ENCODE results near the gene EIF4EBP2. TPM values are rescaled to one million over a fixed set of nuclear protein-coding genes. Genes with fewer than 3 reads are reported as not detected.

Gene EIF4EBP2
- total RNA-seq, 1 donor from 2014 or later, result 146 TPM

DNA sequence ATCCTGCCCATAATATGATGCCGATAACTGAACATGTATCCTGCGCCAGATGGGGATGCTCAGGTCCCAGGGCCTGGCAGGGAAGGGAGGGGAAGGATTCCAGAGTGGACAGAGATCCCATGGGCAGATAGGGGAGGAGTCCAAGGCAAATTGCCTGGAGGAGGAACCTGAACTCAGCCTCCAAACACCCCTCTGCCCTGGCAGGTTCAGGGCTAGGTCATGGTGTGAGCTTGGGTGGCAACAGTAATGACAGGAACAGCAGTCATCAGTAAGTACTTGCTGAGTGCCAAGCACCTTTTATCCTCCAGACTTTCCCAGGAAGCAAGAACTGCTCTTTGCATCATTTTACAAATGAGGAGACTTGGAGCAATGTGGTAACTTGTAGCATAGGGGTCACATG, 70.8 kb downstream of the EIF4EBP2 start:
- Mint-ChIP-seq H3K27ac (ENCODE audit: unreplicated experiment) (peak overlapping the region; percentile 33), H3K36me3 (ENCODE audit: low read depth, unreplicated experiment) (no peaks in the 10 kb centered on the region), H3K27me3 (ENCODE audit: unreplicated experiment) (peaks cover 26% of the 10 kb centered on the region), H3K9me3 (ENCODE audit: unreplicated experiment) (no peaks in the 10 kb centered on the region), H3K4me1 (ENCODE audit: unreplicated experiment) (peaks cover 43% of the 10 kb centered on the region), H3K4me3 (ENCODE audit: unreplicated experiment) (no peak overlapping the region)
- DNase-seq (ENCODE audit: low spot score), result no peak
- TF ChIP-seq CTCF (IDR thresholded peaks at IDR 0.05; ENCODE audit: unreplicated experiment), result no peak

DNA sequence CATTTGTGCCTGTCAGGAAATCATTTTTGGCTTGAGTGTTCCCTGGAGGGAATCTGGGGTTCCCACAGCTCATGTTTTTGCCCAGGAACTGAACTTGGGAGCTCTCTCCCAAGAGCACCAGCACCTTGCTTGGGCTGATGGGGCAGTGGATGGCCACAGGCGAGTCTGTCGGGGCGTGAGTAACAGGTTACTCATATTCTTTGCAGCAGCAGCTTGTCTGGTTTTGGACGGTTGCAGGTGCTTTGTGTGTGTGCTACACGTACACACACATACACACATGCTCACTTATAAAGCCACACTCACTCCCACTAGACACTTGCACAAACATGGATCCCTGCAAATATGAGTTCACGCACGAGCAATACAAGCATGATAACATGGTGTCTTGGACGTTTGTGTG, 71.7 kb downstream of the EIF4EBP2 start:
- H3K4me1 Mint-ChIP-seq (ENCODE audit: unreplicated experiment), result peaks cover 52% of the 10 kb centered on the region

GRCh38 chr10:70476249-70477035, 72.5 kb downstream of the EIF4EBP2 start:
- Mint-ChIP-seq H3K27ac (ENCODE audit: unreplicated experiment) (peak overlapping the region; percentile 75), H3K36me3 (ENCODE audit: low read depth, unreplicated experiment) (no peaks in the 10 kb centered on the region), H3K4me1 (ENCODE audit: unreplicated experiment) (peaks cover 60% of the 10 kb centered on the region), H3K4me3 (ENCODE audit: unreplicated experiment) (peak overlapping the region; percentile 87), H3K9me3 (ENCODE audit: unreplicated experiment) (no peaks in the 10 kb centered on the region), H3K27me3 (ENCODE audit: unreplicated experiment) (peaks cover 24% of the 10 kb centered on the region)
- no peak for DNase-seq (ENCODE audit: low spot score)
- TF ChIP-seq CTCF (IDR thresholded peaks at IDR 0.05; ENCODE audit: unreplicated experiment), result no peak

More for the DNA sequence above, 71.7 kb downstream of the EIF4EBP2 start:
- Mint-ChIP-seq H3K27ac (ENCODE audit: unreplicated experiment) (no peak overlapping the region), H3K9me3 (ENCODE audit: unreplicated experiment) (no peaks in the 10 kb centered on the region), H3K4me3 (ENCODE audit: unreplicated experiment) (no peak overlapping the region), H3K36me3 (ENCODE audit: low read depth, unreplicated experiment) (no peaks in the 10 kb centered on the region), H3K27me3 (ENCODE audit: unreplicated experiment) (peaks cover 24% of the 10 kb centered on the region)
- TF ChIP-seq CTCF (IDR thresholded peaks at IDR 0.05; ENCODE audit: unreplicated experiment), result no peak
- no peak for DNase-seq (ENCODE audit: low spot score)

GRCh38 chr10:70477661-70478162, 73.8 kb downstream of the EIF4EBP2 start:
- peak overlapping the region; percentile 87 for H3K4me3 Mint-ChIP-seq (ENCODE audit: unreplicated experiment)
- H3K27ac Mint-ChIP-seq (ENCODE audit: unreplicated experiment), result peak overlapping the region; percentile 80
- peaks cover 72% of the 10 kb centered on the region for H3K4me1 Mint-ChIP-seq (ENCODE audit: unreplicated experiment)
- H3K36me3 Mint-ChIP-seq (ENCODE audit: low read depth, unreplicated experiment), result no peaks in the 10 kb centered on the region
- H3K9me3 Mint-ChIP-seq (ENCODE audit: unreplicated experiment), result no peaks in the 10 kb centered on the region
- peak; percentile 47 for DNase-seq (ENCODE audit: low spot score)
- peaks cover 24% of the 10 kb centered on the region for H3K27me3 Mint-ChIP-seq (ENCODE audit: unreplicated experiment)
- TF ChIP-seq CTCF (IDR thresholded peaks at IDR 0.05; ENCODE audit: unreplicated experiment), result no peak

Other genes with a start within 250 kb of the EIF4EBP2 start
- 146 TPM for gene SAR1A, start 233.6 kb upstream of the EIF4EBP2 start, total RNA-seq (ENCODE audit: unreplicated experiment)
- 56.3 TPM for gene PPA1, start 170.7 kb upstream of the EIF4EBP2 start, total RNA-seq (ENCODE audit: unreplicated experiment)
- gene NPFFR1, start 120.1 kb upstream of the EIF4EBP2 start, total RNA-seq (ENCODE audit: unreplicated experiment), result not detected
- 9.2 TPM for gene LRRC20, start 21.5 kb upstream of the EIF4EBP2 start, total RNA-seq (ENCODE audit: unreplicated experiment)
- gene NODAL, start 37.5 kb downstream of the EIF4EBP2 start, total RNA-seq (ENCODE audit: unreplicated experiment), result 1.5 TPM
- 166 TPM for gene PALD1, start 74.6 kb downstream of the EIF4EBP2 start, total RNA-seq (ENCODE audit: unreplicated experiment)
- not detected for gene PRF1, start 198.6 kb downstream of the EIF4EBP2 start, total RNA-seq (ENCODE audit: unreplicated experiment)